Measurements from ENCODE around the gene CPNE7.

The CPNE7 gene

GRCh38 chr16:89645122-89645521, 69.6 kb downstream of the CPNE7 start:
- Histone ChIP-seq H3K4me1 (ENCODE audit: control insufficient read depth, insufficient read depth, low read length, unreplicated experiment) (peaks cover 4% of the 10 kb centered on the region), H2AFZ (ENCODE audit: low read length, unreplicated experiment) (no peak overlapping the region), H3K36me3 (ENCODE audit: insufficient read depth, low read length) (peaks cover 6% of the 10 kb centered on the region; the same call in 1 of the 2 replicates), H3K27ac (ENCODE audit: low read depth, low read length) (no peak overlapping the region), H3K79me2 (ENCODE audit: control insufficient read depth, insufficient read depth, low read length, unreplicated experiment) (no peaks in the 10 kb centered on the region), H3K27me3 (ENCODE audit: insufficient read depth, low read length) (no peaks in the 10 kb centered on the region), H3K4me3 (ENCODE audit: low read depth, low read length) (no peak overlapping the region)

- Histone ChIP-seq H3K4me3 (ENCODE audit: low read depth, low read length) (no peak overlapping the region), H3K27ac (ENCODE audit: low read depth, low read length) (no peak overlapping the region), H3K36me3 (ENCODE audit: insufficient read depth, low read length) (peaks cover 8% of the 10 kb centered on the region; the same call in 1 of the 2 replicates), H3K79me2 (ENCODE audit: control insufficient read depth, insufficient read depth, low read length, unreplicated experiment) (peaks cover 4% of the 10 kb centered on the region), H3K27me3 (ENCODE audit: insufficient read depth, low read length) (no peaks in the 10 kb centered on the region), H3K4me1 (ENCODE audit: control insufficient read depth, insufficient read depth, low read length, unreplicated experiment) (peaks cover 4% of the 10 kb centered on the region), H2AFZ (ENCODE audit: low read length, unreplicated experiment) (no peak overlapping the region)
These were observed 70.7 kb downstream of the CPNE7 start for GRCh38 chr16:89646270-89646669.

Measured in ACC112 (cell line).